Stimulated activated CD4-positive, alpha-beta T cell treated with anti-CD3 and anti-CD28 coated beads, Interleukin-2, amount 100 ng/mL, for 48 hours (primary cell): ENCODE data around the gene HBQ1.
A peak's percentile ranks its signal among the peaks of the same experiment; 100 is the strongest.
"Not testable (repeated sequence)": the region's sequence is repeated elsewhere in the genome, so short reads cannot be mapped to it uniquely, and the experiment has no call there.

ENCODE experiments used
- DNase-seq, 2 donors: peaks; one replicate each; pipeline ENCODE4 v3.0.0-alpha.2; 2020

Gene HBQ1

GRCh38 chr16:180101-180675 is at the start of gene HBQ1:
Gene HBQ1 (plus strand): TSS chr16:180459. CDS start chr16:180487, 28 bp downstream.
- peak; percentile 37 to 44 for DNase-seq

GRCh38 chr16:130533-131173 is 49.6 kb upstream of the HBQ1 start:
- DNase-seq = no peak

- no peak for DNase-seq
These were observed 48.1 kb upstream of the HBQ1 start for GRCh38 chr16:132120-132519.

- DNase-seq = no peak
These were observed 46.5 kb upstream of the HBQ1 start for GRCh38 chr16:133716-134115.

GRCh38 chr16:138049-138417 is 42.2 kb upstream of the HBQ1 start:
- DNase-seq = peak; percentile 15 to 29

GRCh38 chr16:140175-140857 is 39.9 kb upstream of the HBQ1 start:
- no peak for DNase-seq

- no peak for DNase-seq
These were observed 37.8 kb upstream of the HBQ1 start for GRCh38 chr16:142405-142967.

GRCh38 chr16:143047-143446 is 37.2 kb upstream of the HBQ1 start:
- DNase-seq = no peak

- DNase-seq = no peak
These were observed 36.8 kb upstream of the HBQ1 start for GRCh38 chr16:143456-143855.

GRCh38 chr16:144797-145252 is 35.4 kb upstream of the HBQ1 start:
- no peak for DNase-seq

GRCh38 chr16:146646-147045 is 33.6 kb upstream of the HBQ1 start:
- DNase-seq = no peak

GRCh38 chr16:149024-149660 is 31.1 kb upstream of the HBQ1 start:
- DNase-seq = no peak

GRCh38 chr16:152141-153128 is 27.8 kb upstream of the HBQ1 start, which contains the start of gene HBZ:
Gene HBZ (plus strand): TSS chr16:152644. CDS start chr16:152910, 266 bp downstream.
- no peak for DNase-seq

GRCh38 chr16:153129-153521 is 27.1 kb upstream of the HBQ1 start:
- not testable (repeated sequence) for DNase-seq

GRCh38 chr16:153550-154216 is 26.6 kb upstream of the HBQ1 start:
- DNase-seq = not testable (repeated sequence)

- no peak for DNase-seq
These were observed 25.8 kb upstream of the HBQ1 start for GRCh38 chr16:154217-155030.

GRCh38 chr16:155031-155398 is 25.2 kb upstream of the HBQ1 start:
- no peak for DNase-seq

- no peak for DNase-seq
These were observed 21.0 kb upstream of the HBQ1 start for GRCh38 chr16:159136-159849.

- not testable (repeated sequence) for DNase-seq
These were observed 20.0 kb upstream of the HBQ1 start for GRCh38 chr16:160242-160641.

GRCh38 chr16:160691-161190 is 19.5 kb upstream of the HBQ1 start:
- DNase-seq = no peak
